SKM-1 (cell line): ENCODE data around the gene MASP1.
"Not testable (repeated sequence)": the region's sequence is repeated elsewhere in the genome, so short reads cannot be mapped to it uniquely, and the experiment has no call there.

Experiments used
- DNase-seq: peaks from one replicate; lab custom pipeline; 2025; ENCODE audit not compliant: unreplicated experiment; lab: John Stamatoyannopoulos, UW

MASP1 gene

DNA sequence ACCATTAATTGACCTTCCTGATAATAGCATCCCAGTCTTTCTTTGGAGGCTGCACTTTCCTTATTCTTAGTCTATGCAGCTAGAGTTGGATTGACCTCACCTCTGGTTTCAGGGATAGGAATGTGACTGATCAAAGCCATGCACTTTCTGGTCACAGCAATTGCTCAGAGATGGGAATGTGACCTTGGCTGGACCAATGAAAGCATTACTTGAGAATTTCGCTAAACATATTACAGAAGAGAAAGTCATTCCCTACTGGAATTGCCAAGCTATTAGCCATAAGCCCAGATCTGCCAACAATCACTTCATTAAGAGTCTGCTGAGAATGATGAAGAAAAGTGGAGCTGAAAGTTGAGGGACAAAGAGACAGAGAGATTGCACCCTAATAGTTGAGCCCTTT lies 61.5 kb downstream of the MASP1 start:
- no peak for DNase-seq

DNA sequence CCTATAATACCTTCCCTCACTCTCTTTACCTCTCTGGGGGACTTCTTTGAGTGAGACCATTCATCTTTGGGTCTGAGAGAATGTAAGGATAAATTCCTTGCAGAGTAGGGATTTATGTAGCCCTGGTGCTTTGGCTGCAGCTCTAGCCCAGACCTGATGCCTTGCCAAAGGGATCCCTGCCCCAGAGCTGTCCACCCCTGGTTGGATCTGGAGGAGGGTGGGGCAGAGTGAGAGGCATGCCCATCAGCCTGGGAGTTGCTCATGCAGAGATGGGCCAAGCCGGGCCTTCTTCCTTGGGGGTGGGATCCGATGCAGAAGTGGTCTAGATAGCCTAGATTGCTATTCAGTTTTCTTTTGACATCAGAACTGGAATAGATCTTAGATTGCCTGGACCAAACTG lies 62.8 kb downstream of the MASP1 start:
- no peak for DNase-seq

DNA sequence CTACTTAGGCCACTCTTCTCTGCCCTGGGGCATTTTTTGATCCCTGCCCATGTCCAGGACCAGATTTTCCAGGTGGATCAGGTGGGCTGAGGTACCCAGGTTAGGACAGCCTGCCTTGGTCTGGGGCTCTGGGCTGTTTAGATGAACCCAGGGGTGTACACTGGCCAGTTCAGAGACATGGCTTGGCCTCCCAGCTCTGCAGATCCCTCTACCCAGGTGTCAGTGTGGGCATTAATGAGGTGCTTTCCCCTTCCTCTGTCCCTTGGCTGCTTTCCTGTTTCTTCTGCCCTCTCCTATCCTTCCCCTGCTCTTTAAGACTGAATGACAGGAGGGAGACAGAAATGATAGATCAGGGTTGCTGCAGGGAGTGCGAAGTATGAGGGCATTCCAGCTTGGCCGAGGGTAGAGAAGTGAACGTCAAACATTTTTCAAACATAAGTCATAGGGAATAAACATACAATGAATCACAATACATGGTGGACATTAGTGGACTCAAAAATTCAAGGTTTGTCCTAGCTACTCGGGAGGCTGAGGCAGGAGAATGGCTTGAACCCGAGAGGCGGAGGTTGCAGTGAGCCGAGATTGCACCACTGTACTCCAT lies 63.8 kb downstream of the MASP1 start:
- DNase-seq: no peak

DNA sequence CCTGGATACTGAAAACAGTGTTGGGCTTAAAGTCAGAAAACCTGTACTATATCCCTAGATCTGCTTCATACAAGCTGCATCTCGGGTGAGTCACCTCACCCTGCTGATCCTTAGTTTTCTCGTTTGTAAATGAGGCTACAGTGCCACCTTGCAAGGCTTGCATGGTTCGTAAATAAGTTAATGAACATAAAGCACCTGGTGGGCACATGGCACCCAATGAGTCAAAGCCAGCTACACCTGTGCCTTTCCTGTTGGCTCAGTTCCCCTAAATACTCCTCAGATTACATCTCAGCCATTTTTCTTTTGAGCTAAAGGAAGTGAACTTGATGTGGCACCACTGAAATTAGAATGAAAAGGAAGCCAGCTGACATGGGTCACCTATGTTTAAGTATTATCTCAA lies 67.7 kb downstream of the MASP1 start:
- DNase-seq: no peak

DNA sequence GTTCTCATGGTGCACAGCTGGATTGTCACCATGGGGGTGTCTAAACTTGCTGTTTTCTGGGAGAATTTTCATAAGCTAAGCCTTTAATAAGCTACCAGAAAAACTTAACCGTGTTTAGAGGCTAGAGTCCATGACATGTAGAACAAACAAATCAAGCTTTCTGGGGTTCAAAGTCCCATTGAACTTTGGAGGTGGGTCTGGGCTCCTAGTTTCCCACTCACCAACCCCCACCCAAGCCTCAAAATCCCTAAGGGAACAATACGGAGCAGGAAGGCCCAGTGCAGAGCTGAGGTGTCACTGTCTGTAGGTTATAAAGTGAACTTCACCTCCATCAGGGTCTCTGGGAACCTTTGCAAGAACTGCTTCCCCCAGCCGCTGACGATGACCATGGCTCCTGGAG lies 68.7 kb downstream of the MASP1 start:
- DNase-seq: no peak

DNA sequence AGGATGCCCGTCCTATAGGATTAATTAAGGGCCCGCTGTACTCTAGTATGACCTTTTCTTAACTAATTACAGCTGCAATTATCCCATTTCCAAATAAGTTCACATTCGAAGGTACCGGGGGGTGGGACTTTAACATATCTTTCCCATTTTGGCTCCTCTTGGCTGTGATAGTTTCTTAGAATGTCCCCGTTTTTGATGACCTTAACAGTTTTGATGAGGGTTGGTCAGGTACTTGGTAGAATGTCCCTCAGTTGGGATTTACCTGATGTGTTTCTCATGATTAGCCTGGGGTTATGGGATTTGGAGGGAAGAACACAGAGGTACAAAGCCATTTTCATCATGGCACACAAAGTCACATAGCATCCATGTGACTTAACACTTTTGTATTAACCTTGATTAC lies 76.1 kb downstream of the MASP1 start:
- DNase-seq: no peak

DNA sequence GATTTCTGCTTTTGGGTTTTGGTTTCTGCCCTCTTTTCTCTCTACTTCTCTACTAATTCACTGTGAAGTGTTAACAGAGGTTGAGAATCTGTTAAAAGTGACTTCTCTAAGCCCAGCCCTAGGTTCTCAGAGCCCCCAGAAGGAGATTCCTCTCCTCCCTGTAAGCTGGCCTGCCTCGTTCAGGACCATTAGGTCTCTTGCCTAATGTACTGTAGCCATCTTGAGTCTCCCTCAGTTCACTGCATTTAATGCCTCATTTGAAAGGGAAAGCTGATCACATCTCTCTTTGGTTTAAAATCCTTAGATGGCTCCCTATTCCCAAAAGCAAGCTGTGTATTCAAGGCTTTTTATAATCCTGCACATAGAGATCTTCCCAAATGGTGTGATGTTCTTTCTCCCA lies 77.9 kb downstream of the MASP1 start:
- no peak for DNase-seq

DNA sequence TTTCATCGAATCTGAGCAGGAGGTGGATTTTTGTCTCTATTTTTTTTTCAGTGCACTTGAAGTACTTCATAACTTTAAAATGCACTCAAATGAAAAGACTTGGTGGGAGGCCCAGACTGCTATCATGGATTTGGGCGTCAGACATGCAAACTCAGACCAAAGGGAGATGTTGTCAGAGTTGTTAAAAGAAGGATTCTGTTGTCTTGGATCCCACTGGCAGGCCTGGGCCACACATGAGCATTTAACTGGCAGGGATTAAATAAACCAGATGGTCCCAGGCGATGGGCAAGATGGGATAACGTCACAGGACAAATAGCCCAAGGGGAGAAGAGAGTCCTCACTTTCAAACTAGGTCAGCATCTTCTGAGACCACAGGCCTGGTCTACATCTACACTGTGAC lies 78.8 kb downstream of the MASP1 start:
- no peak for DNase-seq

DNA sequence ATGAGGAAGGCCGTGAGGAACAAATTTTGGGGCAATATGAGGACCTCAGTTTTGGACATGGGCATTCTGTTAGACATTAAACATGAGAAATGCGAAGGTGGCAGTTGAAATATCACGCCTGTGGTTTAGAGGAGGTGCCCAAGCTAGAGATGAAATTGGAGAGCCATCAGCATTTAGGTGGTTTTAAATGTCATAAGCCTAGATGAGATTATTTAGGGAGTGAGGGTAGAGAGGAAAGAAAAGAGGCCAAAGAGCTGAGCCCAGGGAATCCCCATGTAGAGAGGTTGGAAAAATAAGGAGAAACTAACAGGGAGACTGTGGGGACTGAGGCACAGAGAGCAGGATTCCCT lies 79.4 kb downstream of the MASP1 start:
- no peak for DNase-seq

DNA sequence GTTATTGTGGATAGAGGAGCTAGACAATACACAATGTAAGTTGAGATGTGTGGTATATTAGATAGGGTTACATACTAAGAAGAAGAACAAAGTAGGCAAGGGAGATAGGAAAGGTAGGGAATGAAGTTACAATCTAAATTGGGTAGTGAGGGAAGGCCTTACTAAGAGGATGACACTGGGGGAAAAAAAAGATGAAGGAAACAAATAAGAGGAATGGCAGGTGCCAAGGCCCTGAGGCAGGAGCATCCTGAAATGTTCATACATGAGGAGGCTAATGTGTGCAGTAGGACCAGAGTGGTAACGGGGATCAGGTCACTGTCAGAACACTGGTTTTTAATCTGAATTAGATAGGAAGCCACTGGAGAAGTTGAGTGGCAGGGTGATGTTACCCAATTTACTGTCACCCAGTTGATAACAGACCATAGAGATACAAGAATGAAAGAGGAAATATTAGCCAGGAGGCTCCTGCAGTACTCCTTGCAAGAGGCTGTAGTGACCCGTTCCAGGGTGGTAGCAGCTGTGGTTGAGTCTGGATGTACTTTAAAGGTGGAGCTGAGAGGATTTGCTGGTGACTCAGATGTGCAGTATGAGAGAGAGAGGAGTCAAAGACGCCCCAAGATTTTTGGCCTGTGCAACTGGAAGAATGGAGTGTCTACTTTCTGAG lies 79.9 kb downstream of the MASP1 start:
- DNase-seq: no peak

DNA sequence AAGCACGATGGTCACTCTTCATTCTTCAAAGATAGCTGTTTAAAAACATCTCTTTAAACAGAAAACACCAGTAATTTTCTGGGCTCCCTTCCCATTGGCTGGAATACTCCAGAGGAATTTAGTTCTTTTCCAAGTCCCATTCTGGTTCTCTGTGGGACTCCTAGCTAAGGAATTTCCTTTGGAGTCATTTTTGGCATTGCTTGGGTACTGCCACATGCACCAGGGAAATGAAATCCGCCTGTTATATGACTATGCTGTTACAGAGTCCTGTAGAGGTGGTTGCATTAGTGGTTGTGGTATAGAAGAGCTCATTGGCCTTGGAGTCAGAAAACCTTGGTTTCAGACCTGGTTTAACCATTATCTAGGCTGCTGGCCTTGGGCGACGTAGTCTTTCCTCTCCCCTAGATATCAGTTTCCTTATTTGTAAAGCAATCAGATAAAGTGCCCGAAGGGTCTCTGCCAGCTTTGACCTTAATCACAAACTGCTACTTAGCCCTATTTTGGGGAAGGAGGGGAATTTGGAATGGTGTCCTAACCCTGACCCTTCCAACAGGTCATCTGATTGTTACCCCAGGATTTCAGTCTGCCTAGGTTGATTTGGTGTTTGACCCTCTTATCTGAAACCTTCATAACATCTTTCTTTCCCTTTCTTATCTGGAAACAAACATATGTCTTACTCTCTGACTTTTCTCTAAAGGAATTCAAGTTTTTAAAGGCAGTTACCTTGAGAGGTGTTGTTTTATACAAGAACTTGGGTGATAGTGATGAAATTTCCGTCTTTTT lies 80.8 kb downstream of the MASP1 start:
- DNase-seq: no peak

DNA sequence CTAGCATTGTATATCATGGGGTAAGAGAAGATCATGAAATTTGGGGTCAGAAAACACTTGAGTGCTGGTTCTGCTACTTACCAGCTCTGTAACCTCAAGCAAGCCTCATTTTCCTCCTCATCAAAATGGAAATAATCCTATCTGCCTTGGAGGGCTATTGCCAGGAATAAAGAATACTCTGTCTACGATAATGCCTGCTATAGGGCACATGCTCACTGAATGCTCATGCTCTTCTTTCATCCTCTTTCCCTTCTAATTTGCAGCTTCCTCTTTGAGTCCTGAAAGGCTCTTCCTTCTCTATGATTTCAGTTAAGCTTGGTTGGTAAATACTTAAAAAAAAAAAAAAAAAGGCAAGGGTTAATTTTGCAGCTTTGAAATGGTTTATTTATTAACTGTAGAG lies 81.4 kb downstream of the MASP1 start:
- DNase-seq: no peak

DNA sequence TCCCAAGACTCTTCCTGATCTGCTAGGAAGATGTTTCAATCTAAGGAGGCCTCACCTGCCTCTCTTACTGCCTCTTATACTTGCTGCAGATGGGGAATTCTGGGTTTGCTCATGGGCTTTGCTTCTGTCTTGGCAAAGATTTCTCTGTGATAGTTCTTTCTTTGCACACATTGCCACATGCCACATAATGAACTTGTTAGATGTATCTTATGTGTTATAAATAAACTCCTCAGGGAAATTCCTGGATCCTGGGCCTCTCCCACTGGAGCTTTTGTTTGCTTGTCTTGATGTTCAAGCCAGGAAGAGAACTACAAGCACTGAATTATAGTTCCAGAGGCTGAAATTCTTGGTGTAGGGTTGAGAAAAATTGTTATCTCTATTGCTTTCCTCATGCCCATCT lies 82.0 kb downstream of the MASP1 start:
- no peak for DNase-seq

DNA sequence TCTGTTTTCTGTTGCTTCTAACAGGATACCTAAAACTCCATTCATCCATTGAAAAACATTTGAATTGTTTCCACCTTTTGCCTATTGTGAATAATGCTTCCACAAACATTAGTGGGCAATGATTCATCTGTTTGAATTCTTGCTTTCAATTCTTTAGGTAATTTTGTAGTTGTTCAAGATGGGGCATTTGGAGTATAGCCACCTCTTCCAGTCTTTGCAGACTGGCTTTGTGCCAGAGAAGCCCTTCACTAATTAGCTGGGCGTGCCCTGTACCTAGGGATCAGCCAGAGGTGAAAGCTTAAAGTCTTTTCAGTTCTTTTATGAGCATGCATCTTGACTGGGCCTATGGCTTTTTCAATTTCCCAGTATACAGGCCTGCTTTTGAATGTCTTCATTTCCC lies 83.4 kb downstream of the MASP1 start:
- no peak for DNase-seq

DNA sequence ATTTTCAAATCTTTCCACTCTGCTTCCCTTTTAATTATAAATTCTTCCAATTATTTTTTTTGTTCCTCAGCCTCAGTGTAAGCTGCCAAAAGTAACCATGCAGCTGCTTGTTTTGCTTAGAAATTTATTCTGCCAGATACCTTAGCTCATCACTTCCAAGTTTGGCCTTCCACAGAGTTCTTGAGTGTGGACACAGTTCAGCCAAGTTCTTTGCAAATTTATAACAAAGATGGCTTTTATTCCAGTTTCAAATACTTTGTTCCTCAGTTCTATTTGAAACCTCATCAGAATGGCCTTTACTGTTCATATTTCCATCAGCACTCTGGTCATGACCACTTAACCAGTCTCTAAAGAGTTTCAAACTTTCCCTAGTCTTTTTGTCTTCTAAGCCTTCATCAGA lies 83.9 kb downstream of the MASP1 start:
- no peak for DNase-seq

DNA sequence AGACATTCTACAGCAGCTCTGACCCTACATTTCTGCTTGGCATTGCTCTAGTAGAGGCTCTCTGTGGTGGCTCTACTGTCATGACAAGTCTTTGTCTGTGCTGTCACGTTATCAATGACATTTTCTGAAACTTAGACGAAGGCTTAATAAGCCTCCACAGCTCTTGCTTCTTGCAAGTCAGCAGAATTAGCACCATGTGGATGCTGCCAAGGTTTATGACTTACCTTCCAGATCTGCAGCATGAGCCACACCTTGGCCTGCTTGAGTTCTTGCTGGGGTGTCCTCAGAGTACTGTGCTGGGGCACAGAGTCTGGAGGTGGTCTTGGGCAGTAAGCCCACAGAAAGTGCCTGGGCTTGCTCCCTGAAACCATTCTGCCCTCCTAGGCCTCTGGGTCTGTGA lies 84.5 kb downstream of the MASP1 start:
- no peak for DNase-seq

DNA sequence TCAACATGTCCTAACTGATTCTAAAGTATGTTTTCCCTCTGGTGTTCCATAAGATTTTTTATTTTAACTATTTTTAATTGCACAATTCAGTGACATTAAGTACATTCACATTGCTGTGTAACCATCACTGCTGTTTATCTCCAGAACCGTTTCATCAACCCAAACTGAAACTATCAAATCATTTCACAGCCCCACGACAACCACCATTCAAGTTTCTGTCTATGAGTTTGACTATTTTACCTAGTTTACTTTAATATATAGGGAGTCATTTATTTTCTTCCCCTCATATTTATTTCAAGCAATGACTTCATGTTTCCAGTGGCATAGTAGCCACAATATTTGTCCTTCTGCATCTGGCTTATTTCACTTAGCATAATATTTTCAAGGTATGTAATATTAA lies 85.9 kb downstream of the MASP1 start:
- DNase-seq: no peak

DNA sequence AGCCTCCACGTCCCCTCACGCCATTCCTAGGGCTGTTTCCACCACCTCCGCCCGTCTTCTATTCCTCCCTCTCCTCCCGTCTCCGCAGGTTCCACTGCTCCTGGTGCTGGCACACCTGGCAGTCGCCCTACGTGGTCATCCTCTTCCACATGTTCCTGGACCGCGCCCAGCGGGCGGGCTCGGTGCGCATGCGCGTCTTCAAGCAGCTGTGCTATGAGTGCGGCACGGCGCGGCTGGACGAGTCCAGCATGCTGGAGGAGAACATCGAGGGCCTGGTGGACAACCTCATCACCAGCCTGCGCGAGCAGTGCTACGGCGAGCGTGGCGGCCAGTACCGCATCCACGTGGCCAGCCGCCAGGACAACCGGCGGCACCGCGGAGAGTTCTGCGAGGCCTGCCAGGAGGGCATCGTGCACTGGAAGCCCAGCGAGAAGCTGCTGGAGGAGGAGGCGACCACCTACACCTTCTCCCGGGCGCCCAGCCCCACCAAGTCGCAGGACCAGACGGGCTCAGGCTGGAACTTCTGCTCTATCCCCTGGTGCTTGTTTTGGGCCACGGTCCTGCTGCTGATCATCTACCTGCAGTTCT lies 92.0 kb downstream of the MASP1 start:
- not testable (repeated sequence) for DNase-seq

DNA sequence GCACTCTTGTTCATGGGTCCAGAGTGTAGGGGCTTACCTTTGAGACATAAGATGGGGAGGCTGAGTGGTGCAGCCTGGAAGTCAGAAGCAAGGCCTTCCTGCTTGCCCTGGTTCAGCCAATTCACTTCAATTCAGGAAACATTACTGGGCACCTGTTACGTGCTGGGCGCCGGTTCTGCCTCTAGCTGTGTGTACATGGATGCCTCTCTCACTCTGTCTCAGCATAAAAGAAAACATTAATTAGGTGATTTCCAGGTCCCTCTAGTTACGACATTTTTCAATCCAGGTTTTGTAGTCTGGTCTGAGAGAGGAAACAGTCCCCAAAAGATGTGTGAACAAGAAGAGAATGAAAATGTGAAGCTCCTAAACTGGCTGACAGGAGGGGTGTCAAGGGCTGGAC lies 93.0 kb downstream of the MASP1 start:
- no peak for DNase-seq

DNA sequence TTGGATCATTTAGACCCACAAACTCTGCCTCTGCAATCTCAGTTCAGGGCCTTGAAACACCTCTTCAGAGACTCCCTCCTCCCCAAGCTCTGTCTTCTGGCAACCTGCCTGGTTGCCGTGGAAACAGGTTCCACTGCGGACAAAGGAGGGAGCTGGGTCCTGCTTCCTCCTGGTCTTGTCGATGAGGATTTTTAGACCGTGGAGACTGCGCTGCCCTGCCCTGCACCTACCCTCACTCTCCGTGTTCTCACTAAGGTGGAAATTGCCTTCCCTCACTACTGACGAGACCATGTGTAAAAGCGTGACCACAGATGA lies 94.2 kb downstream of the MASP1 start, which contains the start of gene RTP1:
RTP1 (plus strand) TSS at position 152 of the 315 bp plus-strand sequence; CDS start at position 182, 30 bp downstream.
- DNase-seq: no peak

DNA sequence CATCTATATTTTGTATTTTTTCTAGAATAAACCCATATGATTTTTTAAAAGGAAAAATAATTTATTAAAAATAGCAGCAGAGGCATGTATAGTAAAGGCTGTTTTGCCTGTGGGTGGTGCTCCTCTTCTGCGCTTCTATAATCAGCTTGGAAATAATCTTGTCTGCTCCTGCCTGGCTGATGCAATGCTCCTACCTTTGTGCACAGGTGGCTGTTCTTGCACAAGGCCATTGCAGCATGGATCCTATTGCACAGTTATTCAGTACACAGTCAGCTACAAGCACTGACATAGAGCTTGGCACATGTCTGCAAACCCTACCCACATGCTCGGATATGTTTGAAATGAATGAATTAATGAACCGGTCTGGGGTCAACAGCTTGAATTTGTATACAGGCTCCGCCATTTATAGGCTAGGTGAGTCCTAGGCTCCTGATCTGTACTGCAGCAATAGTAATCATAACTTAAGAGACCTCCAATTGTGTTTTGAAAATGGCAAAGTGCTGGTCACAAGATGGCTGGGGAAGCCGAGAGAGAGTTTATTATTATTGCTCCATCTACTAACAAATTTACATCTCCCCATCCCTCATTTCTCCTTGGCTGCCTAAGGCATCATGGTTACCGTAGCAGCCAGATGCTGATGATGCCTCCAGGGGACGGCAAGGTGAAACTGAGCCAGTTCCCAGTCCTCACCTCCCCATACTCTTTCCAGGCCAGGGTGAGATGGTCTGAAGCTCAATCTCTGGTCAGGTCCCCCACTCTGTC lies 94.8 kb downstream of the MASP1 start:
- DNase-seq: no peak

DNA sequence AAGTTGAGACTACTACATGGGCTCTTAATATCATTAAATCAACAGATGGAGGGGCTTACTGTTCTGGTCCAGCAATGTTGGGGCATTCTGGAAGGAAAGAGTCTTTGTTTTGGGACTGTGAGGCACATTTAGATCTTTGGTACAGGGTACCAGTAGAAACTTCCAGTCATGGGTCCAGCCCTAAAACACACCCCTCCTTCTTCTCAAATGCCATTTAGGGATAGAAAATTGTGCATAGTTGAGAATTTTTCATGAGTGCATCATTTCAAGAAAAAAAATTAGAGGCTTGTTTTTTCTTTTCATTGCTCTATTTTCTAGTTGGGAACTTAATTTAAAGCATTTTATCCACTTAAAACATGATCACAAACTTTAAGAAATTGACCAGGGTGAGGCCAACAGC lies 98.4 kb downstream of the MASP1 start:
- DNase-seq: no peak
